ENCODE measurements around the gene DAAM1.

Gene DAAM1

DNA sequence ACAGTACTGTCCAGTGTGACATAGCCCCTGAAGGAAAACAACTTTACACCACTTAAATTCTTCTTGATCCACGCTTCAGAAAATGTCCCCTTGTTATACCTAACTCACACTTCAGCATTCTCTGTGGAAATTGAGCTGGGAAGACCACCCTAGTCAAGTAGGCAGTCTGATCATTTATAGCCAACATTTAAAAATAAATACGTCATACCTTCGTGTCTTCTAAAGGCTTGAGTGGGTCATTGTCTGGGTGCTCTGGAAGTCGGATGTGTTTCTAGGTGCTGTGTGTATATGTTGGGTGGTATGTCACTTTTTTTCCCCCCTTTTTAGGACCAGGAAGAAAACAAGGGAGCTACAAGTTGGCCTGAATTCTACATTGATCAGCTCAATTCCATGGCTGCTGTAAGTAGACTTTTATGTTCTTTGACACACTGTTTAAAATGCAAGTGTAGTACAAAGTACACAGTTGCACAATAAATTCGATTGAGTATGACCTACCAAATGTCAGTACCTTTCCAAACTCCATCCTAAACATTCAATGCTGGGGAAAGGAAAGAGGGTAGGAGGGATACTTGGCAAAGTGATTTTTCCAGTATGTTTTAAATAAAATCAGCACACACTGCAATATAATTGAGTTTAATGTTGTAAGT, 126.6 kb downstream of the DAAM1 start:
- DNase-seq (ENCODE audit: low spot score) = no peak

DNA sequence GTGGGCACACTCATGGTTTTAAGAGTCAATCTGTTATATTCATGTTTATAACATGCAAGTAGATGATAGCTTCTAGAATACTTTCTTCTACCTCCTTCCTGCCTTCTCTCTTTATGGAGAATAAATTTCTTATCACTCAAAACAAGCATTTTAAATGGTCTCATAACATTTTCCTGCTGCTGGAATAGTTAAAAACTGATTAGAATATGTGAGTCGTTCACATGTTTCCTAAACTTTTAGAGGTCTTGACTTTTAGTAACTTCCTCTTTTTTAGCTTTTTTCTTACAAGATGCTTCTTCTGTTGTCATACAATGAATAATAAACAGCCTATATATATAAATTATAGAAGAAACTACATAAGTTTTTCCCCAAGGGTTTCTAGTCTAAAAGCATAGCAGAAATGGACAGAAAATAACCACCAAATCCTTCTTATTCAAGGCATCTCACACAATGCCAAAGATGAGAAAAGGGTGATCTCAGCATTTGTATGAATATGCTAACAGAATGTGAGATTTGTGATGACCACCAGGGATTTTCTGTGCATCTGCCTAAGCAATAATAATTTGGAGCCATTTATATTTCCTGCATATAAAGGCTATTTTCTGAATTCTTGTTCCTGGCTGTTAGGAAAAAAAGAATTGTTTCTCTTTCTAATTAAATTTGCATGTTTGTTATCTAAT, 127.8 kb downstream of the DAAM1 start:
- no peak for DNase-seq (ENCODE audit: low spot score)

DNA sequence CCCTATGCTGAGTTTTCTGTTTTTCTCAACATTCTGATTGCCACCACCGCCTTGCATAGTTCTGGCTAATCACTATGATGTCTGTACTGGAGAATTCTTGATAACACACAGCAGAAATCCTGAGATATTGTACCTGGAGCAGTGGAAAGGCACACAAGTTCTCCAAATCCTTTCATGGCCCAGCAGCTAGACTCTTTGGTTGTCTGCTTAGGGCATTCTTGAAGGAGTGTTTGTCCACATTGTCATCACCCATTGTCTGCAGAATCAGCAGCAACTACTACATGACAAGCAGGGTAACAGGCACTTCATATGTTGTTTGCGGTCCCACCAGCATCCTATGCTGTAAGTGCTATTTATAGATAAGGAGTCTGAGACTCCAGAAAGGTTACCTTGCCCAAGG, 128.9 kb downstream of the DAAM1 start:
- DNase-seq (ENCODE audit: low spot score) = no peak

- no peak for DNase-seq (ENCODE audit: low spot score)
Observed at GRCh38 chr14:59317798-59318505, 129.5 kb downstream of the DAAM1 start.

DNA sequence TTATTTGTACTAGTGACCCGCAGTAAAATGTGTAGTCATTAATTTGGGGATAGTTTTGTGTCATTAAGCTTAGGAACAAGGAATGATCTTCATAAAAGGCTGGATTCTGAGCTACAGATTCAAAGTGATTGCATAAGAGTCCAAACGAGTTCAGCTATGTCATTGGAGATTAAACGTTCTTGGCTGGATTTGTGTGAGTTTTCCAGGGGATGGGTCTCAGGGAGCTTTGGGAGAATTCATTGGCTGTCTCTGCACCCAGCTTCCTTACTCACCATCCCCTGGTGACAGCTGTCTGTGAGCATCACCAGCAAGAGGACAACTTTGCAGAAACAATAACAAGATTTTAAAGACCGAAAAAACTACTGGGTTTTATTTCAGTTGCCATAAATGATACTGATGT, 130.4 kb downstream of the DAAM1 start:
- no peak for DNase-seq (ENCODE audit: low spot score)

DNA sequence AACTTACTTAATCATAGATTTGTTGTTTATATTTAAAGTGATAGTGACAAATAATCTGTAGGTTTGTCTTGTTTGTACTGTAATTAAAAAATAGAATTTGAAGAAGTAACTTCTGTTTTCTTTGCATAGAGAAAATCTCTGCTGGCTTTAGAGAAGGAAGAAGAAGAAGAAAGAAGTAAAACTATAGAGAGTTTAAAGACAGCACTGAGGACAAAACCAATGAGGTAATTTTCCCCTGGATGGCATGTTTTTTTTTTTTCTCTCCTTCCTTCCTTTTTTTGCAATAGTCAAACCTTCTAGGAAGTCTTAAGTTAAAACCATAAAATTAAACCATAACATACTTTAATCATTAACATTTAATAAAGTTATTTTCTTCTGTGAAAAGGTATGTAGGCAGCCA, 131.9 kb downstream of the DAAM1 start:
- DNase-seq (ENCODE audit: low spot score) = no peak

DNA sequence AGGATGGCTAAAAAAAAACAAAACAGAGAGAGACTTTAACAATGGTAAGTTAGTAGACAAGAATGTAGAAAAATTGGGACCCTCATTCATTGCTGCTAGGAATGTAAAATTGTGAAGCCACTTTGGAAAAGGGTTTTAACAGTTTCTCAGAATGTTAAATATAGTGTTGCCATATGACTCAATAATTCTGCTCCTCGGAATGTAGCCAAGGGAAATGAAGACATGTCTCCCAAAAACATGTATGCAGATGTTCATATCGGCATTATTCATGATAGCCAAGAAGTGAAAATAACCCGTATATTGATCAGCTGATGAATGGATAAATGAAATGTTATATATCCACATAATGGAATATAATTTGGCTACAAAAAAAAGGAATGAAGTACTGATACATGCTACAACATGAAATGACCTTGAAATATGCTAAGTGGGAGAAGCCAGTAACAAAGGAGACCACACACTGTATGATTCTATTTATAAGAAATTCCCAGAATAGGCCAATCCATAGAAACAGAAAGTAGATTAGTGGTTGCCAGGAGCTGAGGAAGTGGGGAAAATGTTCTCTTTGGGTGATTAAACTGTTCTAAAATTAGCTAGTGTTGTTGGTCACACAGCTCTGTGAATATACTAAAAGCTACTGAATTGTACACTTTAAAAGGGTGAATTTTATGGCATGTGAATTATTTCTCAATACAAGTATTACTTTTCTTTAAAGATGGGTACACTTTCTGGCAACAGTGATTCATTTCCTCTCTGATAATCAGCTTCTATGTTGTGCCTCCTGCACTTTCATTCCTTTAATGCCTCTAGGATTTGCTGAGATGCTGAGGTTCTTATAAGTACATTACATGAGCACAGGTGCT, 132.5 kb downstream of the DAAM1 start:
- DNase-seq (ENCODE audit: low spot score) = no peak

- DNase-seq (ENCODE audit: low spot score) = no peak
Observed at GRCh38 chr14:59321626-59321949, 133.1 kb downstream of the DAAM1 start.

DNA sequence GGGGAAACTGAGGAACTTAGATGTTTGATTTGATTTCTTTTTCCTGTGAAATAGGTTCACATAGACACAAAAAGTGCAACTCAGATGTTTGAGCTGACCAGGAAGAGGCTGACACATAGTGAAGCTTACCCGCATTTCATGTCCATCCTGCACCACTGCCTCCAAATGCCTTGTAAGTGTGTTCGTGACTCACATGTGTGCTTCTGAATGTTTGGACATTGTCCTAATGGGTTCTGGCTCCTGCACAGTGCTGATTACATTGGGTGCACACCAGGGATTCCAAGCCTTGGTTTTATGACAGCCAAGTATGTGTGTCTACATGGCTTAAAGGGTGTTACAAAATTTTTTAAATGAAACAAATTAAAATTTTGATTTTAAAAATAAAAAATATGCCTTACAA, 137.4 kb downstream of the DAAM1 start:
- no peak for DNase-seq (ENCODE audit: low spot score)

DNA sequence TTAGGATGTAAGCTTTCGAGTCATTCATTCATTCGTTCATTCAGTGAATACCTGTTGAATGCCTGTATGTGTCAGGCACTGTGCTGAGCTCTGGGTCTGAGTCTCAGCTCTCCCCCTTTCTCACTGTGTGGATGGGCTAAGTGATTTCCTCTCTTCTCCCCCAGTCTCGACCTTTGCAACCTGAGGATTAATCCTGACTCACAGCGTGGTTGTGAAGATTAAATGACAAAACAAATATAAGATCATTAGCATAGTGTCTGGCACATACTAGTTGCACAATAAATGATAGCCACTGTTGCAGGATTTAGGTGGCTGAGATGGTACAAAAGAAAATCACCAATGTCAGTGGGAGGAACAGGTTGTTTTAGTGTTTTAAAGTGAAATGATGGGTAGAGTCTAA, 140.0 kb downstream of the DAAM1 start:
- DNase-seq (ENCODE audit: low spot score) = no peak

DNA sequence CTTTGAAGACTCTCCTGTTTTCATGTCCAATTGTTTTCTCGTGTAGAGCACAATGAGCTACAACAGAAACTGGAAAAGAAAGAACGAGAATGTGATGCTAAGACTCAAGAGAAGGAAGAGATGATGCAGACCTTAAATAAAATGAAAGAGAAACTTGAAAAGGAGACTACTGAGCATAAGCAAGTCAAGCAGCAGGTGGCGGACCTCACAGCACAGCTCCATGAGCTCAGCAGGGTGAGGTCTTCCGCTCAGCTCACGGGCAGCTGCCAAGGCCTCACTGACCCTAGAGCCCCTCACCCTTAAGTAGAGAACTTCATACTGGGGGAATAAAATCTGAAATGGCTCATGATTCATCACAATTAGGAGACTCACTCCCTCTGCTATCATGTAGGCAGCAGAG, 142.0 kb downstream of the DAAM1 start:
- DNase-seq (ENCODE audit: low spot score) = no peak

- no peak for DNase-seq (ENCODE audit: low spot score)
Observed at GRCh38 chr14:59331217-59331616, 142.8 kb downstream of the DAAM1 start.

- DNase-seq (ENCODE audit: low spot score) = no peak
Observed at GRCh38 chr14:59332727-59333126, 144.3 kb downstream of the DAAM1 start.

DNA sequence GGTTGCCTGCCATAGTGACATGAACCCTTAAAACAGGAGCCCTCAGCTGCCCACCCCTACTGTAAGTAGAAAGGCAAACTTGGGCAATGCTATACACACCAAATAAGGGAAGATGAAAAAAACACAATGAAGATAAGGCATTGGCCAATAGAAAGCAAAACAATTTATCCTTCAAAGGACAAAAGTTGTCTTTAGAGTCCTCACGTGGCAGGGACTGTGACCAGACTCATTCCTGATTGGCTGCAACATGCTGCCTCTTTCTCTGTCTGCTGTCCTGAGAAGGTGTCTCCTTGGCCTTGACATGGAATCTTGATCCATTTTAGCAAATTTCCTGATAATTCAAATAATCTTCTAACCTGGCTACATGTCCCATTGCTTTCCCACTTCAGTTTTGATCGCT, 144.8 kb downstream of the DAAM1 start:
- DNase-seq (ENCODE audit: low spot score) = no peak

DNA sequence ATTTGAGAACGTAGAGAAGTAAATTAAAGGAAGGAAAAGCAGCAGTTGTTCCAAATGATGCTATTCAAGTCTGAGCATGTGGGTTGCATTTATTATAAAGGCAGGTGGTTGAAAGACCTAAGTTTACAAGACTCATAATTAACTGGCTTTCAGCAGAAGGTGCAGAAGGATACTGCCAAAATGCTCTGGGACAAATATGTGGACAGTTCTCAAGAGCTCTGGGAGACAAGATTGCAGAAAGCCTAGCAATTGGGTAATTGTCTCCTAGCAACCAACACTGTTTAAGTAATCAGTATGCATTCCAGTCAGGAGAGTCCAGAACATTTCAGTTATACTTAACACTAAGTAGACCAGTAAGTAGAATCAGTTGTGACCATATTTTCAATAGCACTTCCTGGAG, 145.2 kb downstream of the DAAM1 start:
- DNase-seq (ENCODE audit: low spot score) = no peak

GRCh38 chr14:59334253-59334652, 145.8 kb downstream of the DAAM1 start:
- no peak for DNase-seq (ENCODE audit: low spot score)

DNA sequence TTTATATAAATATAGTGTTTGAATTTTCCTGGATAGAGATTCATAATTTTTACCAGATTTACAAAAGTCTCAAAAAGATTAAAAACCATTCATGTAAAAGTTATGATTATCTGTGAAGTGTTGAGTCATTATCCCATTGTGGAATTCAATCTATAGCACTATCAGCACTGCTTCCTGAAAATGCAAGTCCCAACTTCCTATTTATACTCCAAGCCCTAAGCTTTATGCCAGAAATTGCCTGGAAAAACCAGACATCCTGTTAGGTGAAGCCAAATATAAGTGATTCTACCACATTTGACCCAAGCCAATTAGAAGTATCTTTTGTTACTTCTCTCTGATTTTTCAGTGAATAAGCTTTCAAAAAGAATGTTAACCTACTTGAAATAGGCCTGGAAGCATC, 147.6 kb downstream of the DAAM1 start:
- DNase-seq (ENCODE audit: low spot score) = no peak

GRCh38 chr14:59336706-59337105, 148.2 kb downstream of the DAAM1 start:
- no peak for DNase-seq (ENCODE audit: low spot score)

DNA sequence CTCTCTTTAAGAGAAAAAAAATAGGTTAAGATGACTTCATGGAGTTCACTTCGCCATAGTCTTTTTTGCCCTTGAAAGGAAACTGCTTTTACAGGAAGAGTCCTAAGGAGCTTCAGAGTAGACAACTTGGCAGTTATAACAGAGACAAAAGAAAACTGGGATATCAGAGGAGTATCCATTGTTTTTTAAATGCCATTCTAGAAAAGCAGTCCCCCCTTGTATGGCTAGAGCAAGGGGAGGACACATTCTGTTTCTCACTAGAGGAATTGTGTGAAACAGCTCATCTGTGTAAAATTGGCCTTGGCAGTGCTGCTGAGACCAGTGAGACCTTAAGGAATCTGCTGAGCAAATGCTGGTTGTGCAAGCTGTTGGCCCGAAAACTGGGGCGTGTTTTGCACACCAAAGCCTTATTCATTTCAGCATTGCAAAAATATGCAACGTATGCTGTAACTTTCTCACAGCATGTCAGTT, 148.7 kb downstream of the DAAM1 start:
- DNase-seq (ENCODE audit: low spot score) = no peak

DNA sequence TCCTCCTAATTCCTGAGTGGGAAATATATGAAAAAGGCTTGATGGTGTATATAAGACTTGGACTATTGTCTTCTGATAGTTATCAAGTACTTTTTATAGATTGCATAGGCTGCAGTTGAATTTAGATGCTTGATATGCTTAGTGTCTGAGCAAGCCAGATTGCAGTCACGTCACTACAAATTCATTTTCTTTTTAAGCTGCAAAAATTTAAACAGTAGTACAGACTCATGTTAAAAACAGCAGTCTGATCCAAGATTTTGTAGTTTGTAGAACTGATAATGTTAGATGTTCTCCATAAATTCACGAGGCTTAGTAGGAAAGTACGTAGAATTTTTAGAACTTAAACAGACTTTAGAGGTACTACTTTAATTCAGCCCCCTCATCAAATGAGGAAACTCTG, 150.3 kb downstream of the DAAM1 start:
- DNase-seq (ENCODE audit: low spot score) = no peak

DNA sequence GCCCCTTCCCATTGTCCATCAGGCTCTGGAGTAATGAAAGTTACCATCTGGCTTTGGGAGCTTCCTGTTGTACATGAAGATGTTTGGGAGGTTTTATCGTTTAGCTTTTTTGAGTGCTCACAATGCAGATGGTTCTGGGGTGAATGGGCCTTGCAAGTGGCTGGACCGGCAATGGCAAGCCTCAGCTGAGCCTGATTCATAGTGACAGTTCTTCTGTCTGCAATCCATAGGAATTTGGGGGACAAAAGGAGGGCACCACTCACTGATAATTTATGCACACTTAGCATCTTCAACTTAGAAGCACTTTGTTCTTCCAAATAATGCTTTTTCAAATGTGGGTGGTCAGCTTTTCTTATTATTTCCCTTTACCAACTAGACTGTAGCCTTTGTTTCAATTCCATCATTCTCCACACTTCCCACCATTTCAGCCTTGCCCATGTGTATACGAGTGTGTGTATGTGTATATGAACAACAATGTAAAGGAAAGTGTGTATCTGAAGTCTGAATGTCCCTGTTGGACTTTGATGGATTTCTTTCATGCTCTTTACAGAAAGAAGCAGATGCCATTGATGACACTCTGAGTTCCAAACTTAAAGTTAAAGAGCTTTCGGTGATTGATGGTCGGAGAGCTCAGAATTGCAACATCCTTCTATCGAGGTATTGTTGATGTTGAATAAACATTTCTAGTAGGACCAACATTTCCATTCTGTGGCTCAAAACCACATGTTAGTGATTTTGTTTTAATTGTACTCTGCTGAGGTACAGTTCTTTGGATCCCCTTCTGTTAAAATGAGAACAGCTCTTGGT, 151.3 kb downstream of the DAAM1 start:
- DNase-seq (ENCODE audit: low spot score) = no peak
